GM20431 (cell line): ENCODE results near the gene STAC2.

Experiments used
- in situ Hi-C: fragments of 300-500 bp; cut with MseI, MboI; formaldehyde crosslinking; loops from one replicate; pipeline ENCODE4 v1.15.0; 2020; ENCODE audit warnings: low sequenced_read_pairs; ENCODE audit not compliant: unreplicated experiment

Gene STAC2

GRCh38 chr17:39235555-39236449 lies 10.1 kb upstream of the STAC2 start:
- in situ Hi-C loops = no loop called here

GRCh38 chr17:39231591-39232551 lies 6.1 kb upstream of the STAC2 start:
- in situ Hi-C loops = no loop called here

- in situ Hi-C loops = no loop called here
Measured at GRCh38 chr17:39231091-39231561, 5.4 kb upstream of the STAC2 start.

GRCh38 chr17:39230361-39230760 lies 4.6 kb upstream of the STAC2 start:
- in situ Hi-C loops = no loop called here

- in situ Hi-C loops = no loop called here
Measured at GRCh38 chr17:39229274-39229913, 3.6 kb upstream of the STAC2 start.

- in situ Hi-C loops = no loop called here
Measured at GRCh38 chr17:39227364-39227919, 1.7 kb upstream of the STAC2 start.

GRCh38 chr17:39225959-39226683 lies 376 bp upstream of the STAC2 start:
- in situ Hi-C loops = no loop called here

- in situ Hi-C loops = no loop called here
Measured at GRCh38 chr17:39224778-39225307, 902 bp downstream of the STAC2 start.

- in situ Hi-C loops = no loop called here
Measured at GRCh38 chr17:39223907-39224777, 1.6 kb downstream of the STAC2 start.

GRCh38 chr17:39222866-39223834 lies 2.6 kb downstream of the STAC2 start:
- in situ Hi-C loops = no loop called here

- in situ Hi-C loops = no loop called here
Measured at GRCh38 chr17:39222151-39222550, 3.6 kb downstream of the STAC2 start.

GRCh38 chr17:39221572-39221971 lies 4.2 kb downstream of the STAC2 start:
- in situ Hi-C loops = no loop called here

GRCh38 chr17:39219647-39220154 lies 6.0 kb downstream of the STAC2 start:
- in situ Hi-C loops = no loop called here

- in situ Hi-C loops = no loop called here
Measured at GRCh38 chr17:39218906-39219305, 6.8 kb downstream of the STAC2 start.

- in situ Hi-C loops = no loop called here
Measured at GRCh38 chr17:39217734-39218369, 7.9 kb downstream of the STAC2 start.

GRCh38 chr17:39213852-39214251 lies 11.9 kb downstream of the STAC2 start:
- in situ Hi-C loops = no loop called here
